Stimulated activated CD8-positive, alpha-beta memory T cell treated with anti-CD3 and anti-CD28 coated beads, Interleukin-4, amount 100 ng/mL, for 4 hours (primary cell): ENCODE measurements around the gene TOM1L2.
"Not testable (repeated sequence)": the region's sequence is repeated elsewhere in the genome, so short reads cannot be mapped to it uniquely, and the experiment has no call there.

Source experiments
- DNase-seq, 2 donors: peaks; one replicate each; pipeline ENCODE4 v3.0.0-alpha.2; 2020; ENCODE audit warnings: low read depth in 2 of 2, low spot score in 1 of 2

TOM1L2 gene

GRCh38 chr17:17926036-17926435 is 46.2 kb downstream of the TOM1L2 start:
- DNase-seq = no peak

GRCh38 chr17:17924857-17925250 is 47.3 kb downstream of the TOM1L2 start:
- no peak for DNase-seq

DNA sequence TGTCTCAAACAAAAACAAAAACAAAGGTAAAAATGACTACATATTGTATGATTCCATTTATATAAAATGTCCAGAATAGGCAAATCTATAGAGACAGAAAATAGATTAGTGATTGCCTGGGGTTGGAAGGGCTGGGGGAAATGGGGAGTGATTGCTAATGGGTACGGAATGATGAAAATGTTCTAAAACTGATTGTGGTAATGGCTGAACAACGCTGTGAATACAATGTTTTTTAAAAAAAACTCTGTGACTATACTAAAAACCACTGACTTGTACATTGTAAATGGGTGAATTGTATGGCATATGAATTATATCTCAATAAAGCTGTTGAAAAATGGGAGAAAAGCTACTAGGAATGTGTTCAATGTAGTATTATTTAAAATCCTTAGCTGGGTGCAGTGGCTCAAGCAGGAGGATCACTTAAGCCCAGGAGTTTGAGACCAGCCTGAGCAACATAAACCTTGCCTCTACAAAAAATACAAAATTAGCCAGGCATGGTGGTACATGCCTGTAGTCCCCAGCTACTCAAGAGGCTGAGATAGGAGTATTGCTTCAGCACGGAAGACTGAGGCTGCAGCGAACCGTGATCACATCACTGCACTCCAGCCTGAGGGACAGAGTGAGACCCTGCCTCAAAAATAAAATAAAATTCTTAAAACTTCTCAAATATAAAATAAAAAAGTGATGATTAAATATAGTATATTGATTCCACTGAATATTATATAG is 47.9 kb downstream of the TOM1L2 start:
- no peak for DNase-seq

DNA sequence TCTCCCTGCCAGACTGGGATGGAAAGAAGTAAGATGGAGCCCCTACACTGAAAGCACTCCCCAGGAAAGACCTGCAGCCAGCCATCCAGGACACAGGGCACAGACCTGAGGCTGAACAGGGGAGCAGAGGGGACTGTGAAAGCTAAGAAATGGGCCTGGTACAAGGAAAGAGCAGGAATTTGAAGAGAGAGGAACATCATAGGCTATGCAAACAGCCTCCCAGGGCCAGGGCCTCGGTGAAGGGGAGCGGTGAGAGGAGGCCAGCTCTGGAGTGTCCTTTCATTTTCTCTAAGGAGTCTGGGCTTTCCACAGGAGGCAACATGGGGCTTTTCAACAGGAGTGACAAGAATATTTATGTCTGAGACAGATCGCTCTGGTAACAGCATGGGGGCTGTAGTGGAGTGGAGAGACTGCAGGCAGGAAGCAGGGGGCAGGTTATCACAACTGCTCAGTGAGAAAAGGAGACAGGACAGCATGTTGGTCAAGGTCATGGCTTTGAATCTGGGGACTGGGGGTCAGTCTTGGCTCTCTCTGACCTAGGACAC is 50.1 kb downstream of the TOM1L2 start:
- no peak for DNase-seq

- DNase-seq = no peak
Measured at GRCh38 chr17:17921192-17922069, 50.8 kb downstream of the TOM1L2 start.

- peak; percentile 27 to 29 for DNase-seq
Measured at GRCh38 chr17:17919169-17920107, 52.8 kb downstream of the TOM1L2 start.

- DNase-seq = no peak
Measured at GRCh38 chr17:17917394-17917793, 54.8 kb downstream of the TOM1L2 start.

- DNase-seq = no peak
Measured at GRCh38 chr17:17915183-17915582, 57.0 kb downstream of the TOM1L2 start.

- DNase-seq = no peak
Measured at GRCh38 chr17:17913695-17914332, 58.4 kb downstream of the TOM1L2 start.

DNA sequence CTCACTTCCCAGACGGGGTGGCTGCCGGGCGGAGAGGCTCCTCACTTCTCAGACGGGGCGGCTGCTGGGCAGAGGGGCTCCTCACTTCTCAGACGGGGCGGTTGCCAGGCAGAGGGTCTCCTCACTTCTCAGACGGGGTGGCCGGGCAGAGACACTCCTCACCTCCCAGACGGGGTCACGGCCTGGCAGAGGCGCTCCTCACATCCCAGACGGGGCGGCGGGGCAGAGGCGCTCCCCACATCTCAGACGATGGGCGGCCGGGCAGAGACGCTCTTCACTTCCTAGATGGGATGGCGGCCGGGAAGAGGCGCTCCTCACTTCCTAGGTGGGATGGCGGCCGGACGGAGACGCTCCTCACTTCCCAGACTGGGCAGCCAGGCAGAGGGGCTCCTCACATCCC is 59.9 kb downstream of the TOM1L2 start:
- not testable (repeated sequence) for DNase-seq

DNA sequence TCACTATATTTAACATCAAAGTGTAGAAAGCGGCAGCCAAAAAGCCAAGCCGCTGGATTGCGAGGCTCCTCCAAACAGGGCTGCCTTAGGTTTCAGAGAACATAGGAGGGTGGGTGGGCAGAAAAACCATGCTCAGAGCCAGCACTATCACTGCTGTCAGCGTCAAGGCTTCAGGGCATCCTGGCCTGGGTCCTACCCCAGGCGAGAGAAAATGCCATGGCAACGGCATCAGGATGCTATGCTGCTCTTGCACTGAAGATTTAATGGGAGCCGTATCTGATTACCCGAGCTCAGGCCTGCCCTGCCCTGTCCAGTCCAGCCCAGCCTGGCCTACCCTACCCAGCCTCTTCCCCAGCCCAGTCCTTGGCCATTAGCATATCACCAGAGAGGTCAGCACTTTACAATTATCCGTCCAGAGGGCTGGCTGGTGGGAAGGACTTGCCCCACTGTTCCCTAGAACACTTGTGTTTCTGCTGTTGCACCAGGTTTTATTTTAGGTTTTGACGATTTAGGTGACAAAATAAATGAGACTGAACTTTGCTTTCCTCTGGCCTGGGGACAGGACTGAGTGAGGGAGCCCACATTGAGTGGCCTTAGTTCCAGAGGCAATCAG is 61.1 kb downstream of the TOM1L2 start:
- no peak for DNase-seq

DNA sequence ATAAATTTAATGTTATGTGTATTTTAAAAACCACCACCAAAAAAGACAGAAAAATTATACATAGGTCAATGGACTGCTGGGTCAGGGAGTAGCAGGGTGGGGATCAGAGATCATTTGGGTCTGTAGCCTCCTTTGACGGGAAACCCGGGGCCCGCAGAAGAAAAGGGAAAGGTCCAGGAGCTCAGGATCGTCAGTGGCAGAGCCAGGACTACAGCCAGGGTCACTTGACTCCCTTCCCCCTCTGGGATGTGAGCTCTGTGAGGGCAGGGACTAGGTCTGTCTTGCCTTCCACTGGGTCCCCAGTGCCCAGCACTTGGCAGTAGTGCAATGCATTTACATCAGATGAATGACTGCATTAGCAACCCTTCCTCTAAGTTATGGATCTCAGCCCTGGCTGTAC is 62.1 kb downstream of the TOM1L2 start:
- no peak for DNase-seq

DNA sequence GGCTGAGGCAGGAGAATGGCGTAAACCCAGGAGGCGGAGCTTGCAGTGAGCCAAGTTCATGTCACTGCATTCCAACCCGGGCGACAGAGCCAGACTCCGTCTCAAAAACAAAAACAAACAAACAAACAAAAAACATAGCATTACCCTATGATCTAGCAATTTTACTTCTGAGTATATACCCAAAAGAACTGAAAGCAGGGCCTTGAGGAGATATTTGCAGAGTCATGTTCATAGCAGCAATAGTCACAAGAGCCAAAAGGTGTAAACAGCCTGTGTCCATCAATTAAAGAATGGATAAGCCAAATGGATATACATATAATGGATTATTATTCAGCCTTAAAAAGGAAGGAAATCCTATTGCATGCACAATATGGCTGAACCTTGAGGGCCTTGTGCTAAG is 63.1 kb downstream of the TOM1L2 start:
- no peak for DNase-seq

DNA sequence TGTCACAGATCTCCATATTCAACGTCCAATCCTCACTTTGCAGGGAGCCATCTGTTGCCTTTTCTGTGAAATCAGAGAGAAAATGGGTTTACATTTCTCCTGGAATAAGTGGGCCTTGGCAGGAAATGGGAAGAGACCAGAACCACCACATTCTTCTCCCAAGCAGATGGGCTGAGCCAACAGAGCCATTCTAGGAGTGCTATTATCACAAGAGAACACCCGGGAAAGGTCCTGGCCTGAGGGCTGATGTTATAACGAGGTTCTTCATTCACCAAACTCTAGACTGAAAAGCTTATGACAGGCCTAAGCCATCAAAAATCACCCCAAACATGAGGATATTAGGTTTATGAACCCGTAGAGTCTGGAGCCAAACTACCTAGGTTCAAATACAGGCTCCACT is 64.7 kb downstream of the TOM1L2 start:
- DNase-seq = no peak

- DNase-seq = no peak
Measured at GRCh38 chr17:17906418-17907215, 65.6 kb downstream of the TOM1L2 start.

GRCh38 chr17:17905036-17905320 is 67.2 kb downstream of the TOM1L2 start:
- no peak for DNase-seq

- no peak for DNase-seq
Measured at GRCh38 chr17:17904166-17905035, 67.8 kb downstream of the TOM1L2 start.

GRCh38 chr17:17902877-17903276 is 69.3 kb downstream of the TOM1L2 start:
- DNase-seq = no peak

- no peak for DNase-seq
Measured at GRCh38 chr17:17902376-17902775, 69.8 kb downstream of the TOM1L2 start.
